ENCODE results near the gene TRAPPC3.

- no peak for TF ChIP-seq EZH2 (IDR thresholded peaks at IDR 0.05; ENCODE audit: low read depth, unreplicated experiment)
- no peak for TF ChIP-seq CTCF (conservative IDR thresholded peaks at IDR 0.05; ENCODE audit: low read depth in 2 of 2)
- TF ChIP-seq EZH2phosphoT487 (IDR thresholded peaks at IDR 0.05; ENCODE audit: unreplicated experiment): no peak
- TF ChIP-seq ZNF331 (CRISPR knock-in tag; IDR thresholded peaks at IDR 0.05; ENCODE audit: low read depth): no peak
- no peak for TF ChIP-seq REST (IDR thresholded peaks at IDR 0.05; ENCODE audit: unreplicated experiment)
- no peak for TF ChIP-seq POLR2AphosphoS5 (IDR thresholded peaks at IDR 0.05; ENCODE audit: low read depth)
These were observed 15.3 kb downstream of the TRAPPC3 start for GRCh38 chr1:36134031-36134430.
